ENCODE measurements around the gene TXN.

Gene TXN

GRCh38 chr9:110220809-110221208, 35.5 kb downstream of the TXN start:
- TF ChIP-seq CTCF (IDR thresholded peaks at IDR 0.05), result no peak

GRCh38 chr9:110217656-110218099, 38.6 kb downstream of the TXN start:
- peak; percentile 78 for TF ChIP-seq CTCF (IDR thresholded peaks at IDR 0.05)

GRCh38 chr9:110214586-110215355, 41.5 kb downstream of the TXN start:
- TF ChIP-seq CTCF (IDR thresholded peaks at IDR 0.05), result no peak

- TF ChIP-seq CTCF (IDR thresholded peaks at IDR 0.05), result no peak
Observed at GRCh38 chr9:110214090-110214489, 42.2 kb downstream of the TXN start.

GRCh38 chr9:110213413-110214044, 42.8 kb downstream of the TXN start:
- no peak for TF ChIP-seq CTCF (IDR thresholded peaks at IDR 0.05)

GRCh38 chr9:110208031-110208430, 48.3 kb downstream of the TXN start, which contains the start of gene C9orf152:
TSS of gene C9orf152 (minus strand) at chr9:110208159. CDS start at chr9:110207579, 580 bp downstream.
- no peak for TF ChIP-seq CTCF (IDR thresholded peaks at IDR 0.05)

- TF ChIP-seq CTCF (IDR thresholded peaks at IDR 0.05), result no peak
Observed at GRCh38 chr9:110207071-110207641, 49.2 kb downstream of the TXN start.

All from LNCAP (cell line).